ENCODE data around the gene UMAD1. TPM values are rescaled to one million over a fixed set of nuclear protein-coding genes. Genes with fewer than 3 reads are reported as not detected.

UMAD1 gene
- total RNA-seq, 2 experiments from 2014 or later, result 11.0 to 15.3 TPM

- no peak overlapping the region for H3K4me3 ChIP-seq (ENCODE audit: low read length)
- no peak overlapping the region for H3K27ac ChIP-seq (ENCODE audit: low read depth in 1 of 2, low read length in 2 of 2)
- no peak overlapping the region for H3K27ac Mint-ChIP-seq
- no peaks in the 10 kb centered on the region for H3K27me3 ChIP-seq (ENCODE audit: control insufficient read depth in 1 of 2, insufficient read depth in 2 of 2, low read length in 2 of 2)
- H3K9me3 Mint-ChIP-seq, result no peaks in the 10 kb centered on the region
- no peaks in the 10 kb centered on the region for H3K27me3 Mint-ChIP-seq
- DNase-seq (no peak), ATAC-seq (ENCODE audit: poor library complexity) (no peak)
- no peaks in the 10 kb centered on the region for H3K36me3 Mint-ChIP-seq (ENCODE audit: low read depth)
- intact Hi-C loops (cut with DNase I, micrococcal nuclease), result no loop called here
- H3K4me3 Mint-ChIP-seq, result no peak overlapping the region
- no peaks in the 10 kb centered on the region for H3K4me1 Mint-ChIP-seq (ENCODE audit: low read depth)
- H3K36me3 ChIP-seq (ENCODE audit: insufficient read depth, low read length), result no peaks in the 10 kb centered on the region
- POLR2A ChIA-PET, result no interaction called here
- H3K4me1 ChIP-seq (ENCODE audit: insufficient read depth, low read length), result no peaks in the 10 kb centered on the region
- TF ChIP-seq CTCF (IDR thresholded peaks at IDR 0.05), result no peak
- H3K9me3 ChIP-seq (ENCODE audit: control insufficient read depth in 1 of 2, insufficient read depth in 1 of 2, low read length in 2 of 2), result no peaks in the 10 kb centered on the region
- CTCF ChIA-PET, result no interaction called here
Measured at GRCh38 chr7:7914547-7914946, 274.0 kb downstream of the UMAD1 start.

DNA sequence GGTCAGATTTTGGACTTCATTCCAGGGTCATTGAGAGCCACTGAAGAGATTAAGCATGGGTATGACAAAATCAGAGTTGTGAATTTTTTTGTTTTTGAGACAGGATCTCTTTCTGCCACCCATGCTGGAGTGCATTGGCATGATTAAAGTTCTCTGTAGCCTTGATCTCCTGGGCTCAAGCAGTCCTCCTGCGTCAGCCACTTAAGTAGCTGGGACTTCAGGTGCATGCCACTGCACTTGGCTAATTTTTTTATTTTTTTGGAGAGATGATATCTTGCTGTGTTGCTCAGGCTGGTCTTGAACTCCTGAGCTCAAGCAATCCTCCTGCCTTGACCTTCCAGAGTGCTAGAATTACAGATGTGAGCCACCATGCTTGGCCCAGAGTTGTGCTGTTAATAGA, 275.5 kb downstream of the UMAD1 start:
- no peak for TF ChIP-seq CTCF (IDR thresholded peaks at IDR 0.05)

GRCh38 chr7:7917593-7917992, 277.0 kb downstream of the UMAD1 start:
- Histone ChIP-seq H3K36me3 (ENCODE audit: insufficient read depth, low read length) (no peaks in the 10 kb centered on the region), H3K4me3 (ENCODE audit: low read length) (no peak overlapping the region), H3K4me1 (ENCODE audit: insufficient read depth, low read length) (no peaks in the 10 kb centered on the region), H3K27ac (ENCODE audit: low read depth in 1 of 2, low read length in 2 of 2) (no peak overlapping the region), H3K9me3 (ENCODE audit: control insufficient read depth in 1 of 2, insufficient read depth in 1 of 2, low read length in 2 of 2) (no peaks in the 10 kb centered on the region), H3K27me3 (ENCODE audit: control insufficient read depth in 1 of 2, insufficient read depth in 2 of 2, low read length in 2 of 2) (no peaks in the 10 kb centered on the region)
- TF ChIP-seq CTCF (IDR thresholded peaks at IDR 0.05), result no peak
- H3K36me3 Mint-ChIP-seq (ENCODE audit: low read depth), result no peaks in the 10 kb centered on the region
- H3K27me3 Mint-ChIP-seq, result no peaks in the 10 kb centered on the region
- no peak overlapping the region for H3K4me3 Mint-ChIP-seq
- ATAC-seq (ENCODE audit: poor library complexity), result no peak
- no peak for DNase-seq
- no peaks in the 10 kb centered on the region for H3K9me3 Mint-ChIP-seq
- intact Hi-C loops (cut with DNase I, micrococcal nuclease), result no loop called here
- peaks cover 24% of the 10 kb centered on the region for H3K4me1 Mint-ChIP-seq (ENCODE audit: low read depth)
- ChIA-PET CTCF (no interaction called here), POLR2A (no interaction called here)
- H3K27ac Mint-ChIP-seq, result no peak overlapping the region

More for the DNA sequence above, 275.5 kb downstream of the UMAD1 start:
- no peak overlapping the region for H3K4me3 ChIP-seq (ENCODE audit: low read length)
- CTCF ChIA-PET, result no interaction called here
- Mint-ChIP-seq H3K9me3 (no peaks in the 10 kb centered on the region), H3K36me3 (ENCODE audit: low read depth) (no peaks in the 10 kb centered on the region), H3K4me3 (no peak overlapping the region), H3K4me1 (ENCODE audit: low read depth) (peaks cover 13% of the 10 kb centered on the region), H3K27ac (no peak overlapping the region), H3K27me3 (no peaks in the 10 kb centered on the region)
- intact Hi-C loops (cut with DNase I, micrococcal nuclease), result no loop called here
- H3K27ac ChIP-seq (ENCODE audit: low read depth in 1 of 2, low read length in 2 of 2), result no peak overlapping the region
- H3K4me1 ChIP-seq (ENCODE audit: insufficient read depth, low read length), result no peaks in the 10 kb centered on the region
- H3K27me3 ChIP-seq (ENCODE audit: control insufficient read depth in 1 of 2, insufficient read depth in 2 of 2, low read length in 2 of 2), result no peaks in the 10 kb centered on the region
- POLR2A ChIA-PET, result no interaction called here
- H3K9me3 ChIP-seq (ENCODE audit: control insufficient read depth in 1 of 2, insufficient read depth in 1 of 2, low read length in 2 of 2), result no peaks in the 10 kb centered on the region
- no peak for DNase-seq
- no peak for ATAC-seq (ENCODE audit: poor library complexity)
- no peaks in the 10 kb centered on the region for H3K36me3 ChIP-seq (ENCODE audit: insufficient read depth, low read length)

Measured in CD4-positive, alpha-beta T cell (primary cell).